Metanephros (tissue), 2 donors: ENCODE results near the gene NUP133. TPM values are rescaled to one million over a fixed set of nuclear protein-coding genes. Genes with fewer than 3 reads are reported as not detected.

Source experiments
- small RNA-seq: library from RNA; depleted of rRNA; stranded (forward); fragments of <200 nt; gene quantifications from one replicate; pipeline ENCODE3, GENCODE V24; 2014; ENCODE audit warnings: low replicate concordance
- total RNA-seq: library from RNA; depleted of rRNA; stranded (reverse); fragments of >200 nt; gene quantifications from one replicate; pipeline ENCODE4 v1.2.3, GENCODE V29; 2014

NUP133 gene
- 41.0 TPM for total RNA-seq

GRCh38 chr1:229507951-229508822, at the start of gene NUP133:
NUP133 (minus strand) TSS chr1:229508341; CDS start chr1:229508249, 92 bp downstream.

GRCh38 chr1:229434005-229434640, 74.0 kb downstream of the NUP133 start, which contains the start of gene ACTA1:
ACTA1 (minus strand) TSS chr1:229434094; CDS start chr1:229433115, 979 bp downstream.

Small RNA genes lying within 50 kb of the gene (small RNA-seq; reads per million reads assigned to genes)
- gene RN7SKP276 (not detected), gene RNA5SP78 (not detected), gene RNU4-21P (not detected)

Other genes with a start within 250 kb of the NUP133 start
- 29.5 TPM for gene RAB4A, start 237.2 kb downstream of the NUP133 start, total RNA-seq
- gene CCSAP, start 165.3 kb downstream of the NUP133 start, total RNA-seq: 8.4 TPM
- 980 TPM for gene ACTA1, start 74.2 kb downstream of the NUP133 start, total RNA-seq
- gene ABCB10, start 50.4 kb upstream of the NUP133 start, total RNA-seq: 16.5 TPM
- 12.6 TPM for gene TAF5L, start 117.8 kb upstream of the NUP133 start, total RNA-seq
- gene URB2, start 117.9 kb upstream of the NUP133 start, total RNA-seq: 8.4 TPM